ENCODE data around the gene ATXN10. TPM values are rescaled to one million over a fixed set of nuclear protein-coding genes. Genes with fewer than 3 reads are reported as not detected.
A peak's percentile ranks its signal among the peaks of the same experiment; 100 is the strongest.

Gene ATXN10
- total RNA-seq, 1 donor from 2014 or later, result 121 TPM

GRCh38 chr22:45775062-45775461 lies 103.4 kb downstream of the ATXN10 start:
- Mint-ChIP-seq H3K27me3 (no peaks in the 10 kb centered on the region), H3K4me1 (no peaks in the 10 kb centered on the region), H3K36me3 (ENCODE audit: low read depth) (peaks cover 11% of the 10 kb centered on the region), H3K27ac (no peak overlapping the region), H3K9me3 (no peaks in the 10 kb centered on the region), H3K4me3 (no peak overlapping the region)
- DNase-seq, result no peak
- intact Hi-C loops (cut with micrococcal nuclease), result no loop called here

- intact Hi-C loops (cut with micrococcal nuclease), result no loop called here
- Mint-ChIP-seq H3K27ac (no peak overlapping the region), H3K27me3 (no peaks in the 10 kb centered on the region), H3K4me1 (no peaks in the 10 kb centered on the region), H3K36me3 (ENCODE audit: low read depth) (peaks cover 11% of the 10 kb centered on the region), H3K9me3 (no peaks in the 10 kb centered on the region), H3K4me3 (no peak overlapping the region)
- DNase-seq, result peak; percentile 28
Observed at GRCh38 chr22:45775569-45776312, 104.1 kb downstream of the ATXN10 start.

GRCh38 chr22:45776313-45776585 lies 104.6 kb downstream of the ATXN10 start:
- intact Hi-C loops (cut with micrococcal nuclease), result no loop called here
- peak; percentile 8 for DNase-seq
- Mint-ChIP-seq H3K4me1 (no peaks in the 10 kb centered on the region), H3K27ac (no peak overlapping the region), H3K36me3 (ENCODE audit: low read depth) (peaks cover 6% of the 10 kb centered on the region), H3K9me3 (no peaks in the 10 kb centered on the region), H3K4me3 (no peak overlapping the region), H3K27me3 (no peaks in the 10 kb centered on the region)

GRCh38 chr22:45777046-45777851 lies 105.6 kb downstream of the ATXN10 start:
- H3K36me3 Mint-ChIP-seq (ENCODE audit: low read depth), result peaks cover 5% of the 10 kb centered on the region
- no peak overlapping the region for H3K27ac Mint-ChIP-seq
- intact Hi-C loops (cut with micrococcal nuclease), result no loop called here
- no peaks in the 10 kb centered on the region for H3K9me3 Mint-ChIP-seq
- H3K4me3 Mint-ChIP-seq, result no peak overlapping the region
- peak; percentile 41 for DNase-seq
- no peaks in the 10 kb centered on the region for H3K27me3 Mint-ChIP-seq
- H3K4me1 Mint-ChIP-seq, result no peaks in the 10 kb centered on the region

- peak; percentile 4 for DNase-seq
- Mint-ChIP-seq H3K27ac (no peak overlapping the region), H3K36me3 (ENCODE audit: low read depth) (peaks cover 3% of the 10 kb centered on the region), H3K4me3 (no peak overlapping the region), H3K27me3 (no peaks in the 10 kb centered on the region), H3K4me1 (no peaks in the 10 kb centered on the region), H3K9me3 (no peaks in the 10 kb centered on the region)
- intact Hi-C loops (cut with micrococcal nuclease), result no loop called here
Observed at GRCh38 chr22:45777852-45778375, 106.3 kb downstream of the ATXN10 start.

- no peak overlapping the region for H3K4me3 Mint-ChIP-seq
- H3K27me3 Mint-ChIP-seq, result no peaks in the 10 kb centered on the region
Observed at GRCh38 chr22:45781459-45781858, 109.8 kb downstream of the ATXN10 start.

GRCh38 chr22:45781966-45782365 lies 110.3 kb downstream of the ATXN10 start:
- peaks cover 3% of the 10 kb centered on the region for H3K36me3 Mint-ChIP-seq (ENCODE audit: low read depth)
- intact Hi-C loops (cut with micrococcal nuclease), result no loop called here

More at GRCh38 chr22:45781459-45781858, 109.8 kb downstream of the ATXN10 start:
- Mint-ChIP-seq H3K4me1 (no peaks in the 10 kb centered on the region), H3K9me3 (no peaks in the 10 kb centered on the region), H3K27ac (no peak overlapping the region), H3K36me3 (ENCODE audit: low read depth) (peaks cover 3% of the 10 kb centered on the region)
- intact Hi-C loops (cut with micrococcal nuclease), result no loop called here
- peak; percentile 4 for DNase-seq

GRCh38 chr22:45783021-45783420 lies 111.4 kb downstream of the ATXN10 start:
- intact Hi-C loops (cut with micrococcal nuclease), result no loop called here
- Mint-ChIP-seq H3K36me3 (ENCODE audit: low read depth) (no peaks in the 10 kb centered on the region), H3K27ac (no peak overlapping the region), H3K9me3 (no peaks in the 10 kb centered on the region), H3K4me1 (no peaks in the 10 kb centered on the region), H3K4me3 (no peak overlapping the region), H3K27me3 (no peaks in the 10 kb centered on the region)
- no peak for DNase-seq

More at GRCh38 chr22:45781966-45782365, 110.3 kb downstream of the ATXN10 start:
- Mint-ChIP-seq H3K27me3 (no peaks in the 10 kb centered on the region), H3K27ac (no peak overlapping the region), H3K4me3 (no peak overlapping the region), H3K4me1 (no peaks in the 10 kb centered on the region), H3K9me3 (no peaks in the 10 kb centered on the region)
- DNase-seq, result peak; percentile 6

GRCh38 chr22:45783690-45784089 lies 112.1 kb downstream of the ATXN10 start:
- Mint-ChIP-seq H3K36me3 (ENCODE audit: low read depth) (no peaks in the 10 kb centered on the region), H3K4me3 (no peak overlapping the region), H3K27ac (no peak overlapping the region), H3K27me3 (no peaks in the 10 kb centered on the region), H3K9me3 (no peaks in the 10 kb centered on the region), H3K4me1 (no peaks in the 10 kb centered on the region)
- no peak for DNase-seq
- intact Hi-C loops (cut with micrococcal nuclease), result no loop called here

- no peaks in the 10 kb centered on the region for H3K36me3 Mint-ChIP-seq (ENCODE audit: low read depth)
- intact Hi-C loops (cut with micrococcal nuclease), result no loop called here
- no peaks in the 10 kb centered on the region for H3K27me3 Mint-ChIP-seq
- no peak for DNase-seq
- H3K4me1 Mint-ChIP-seq, result no peaks in the 10 kb centered on the region
- H3K27ac Mint-ChIP-seq, result no peak overlapping the region
- no peaks in the 10 kb centered on the region for H3K9me3 Mint-ChIP-seq
- no peak overlapping the region for H3K4me3 Mint-ChIP-seq
Observed at GRCh38 chr22:45784357-45785277, 113.0 kb downstream of the ATXN10 start.

GRCh38 chr22:45785458-45785857 lies 113.8 kb downstream of the ATXN10 start:
- Mint-ChIP-seq H3K27me3 (no peaks in the 10 kb centered on the region), H3K4me3 (no peak overlapping the region), H3K9me3 (no peaks in the 10 kb centered on the region), H3K27ac (no peak overlapping the region), H3K4me1 (no peaks in the 10 kb centered on the region), H3K36me3 (ENCODE audit: low read depth) (peaks cover under 1% of the 10 kb centered on the region)
- DNase-seq, result peak; percentile 31
- intact Hi-C loops (cut with micrococcal nuclease), result no loop called here

- Mint-ChIP-seq H3K9me3 (no peaks in the 10 kb centered on the region), H3K27ac (no peak overlapping the region), H3K4me1 (no peaks in the 10 kb centered on the region), H3K27me3 (no peaks in the 10 kb centered on the region), H3K36me3 (ENCODE audit: low read depth) (peaks cover 2% of the 10 kb centered on the region), H3K4me3 (no peak overlapping the region)
- intact Hi-C loops (cut with micrococcal nuclease), result no loop called here
- no peak for DNase-seq
Observed at GRCh38 chr22:45786726-45787125, 115.1 kb downstream of the ATXN10 start.

- intact Hi-C loops (cut with micrococcal nuclease), result no loop called here
- Mint-ChIP-seq H3K4me3 (no peak overlapping the region), H3K27ac (no peak overlapping the region), H3K4me1 (no peaks in the 10 kb centered on the region), H3K27me3 (no peaks in the 10 kb centered on the region), H3K9me3 (peaks cover 3% of the 10 kb centered on the region), H3K36me3 (ENCODE audit: low read depth) (peaks cover 2% of the 10 kb centered on the region)
- DNase-seq, result no peak
Observed at GRCh38 chr22:45787759-45788158, 116.1 kb downstream of the ATXN10 start.

Measured in activated CD4-positive, alpha-beta T cell treated with anti-CD3 and anti-CD28 coated beads, Interleukin-2, amount 10 ng/mL, durations not matched to agents 24 days and 14 days (primary cell).